IMR-90 (cell line): ENCODE results near the gene POLE3. TPM values are rescaled to one million over a fixed set of nuclear protein-coding genes. Genes with fewer than 3 reads are reported as not detected.

Experiments
- ATAC-seq: fragments of 200-7000 bp; cut with Tn5 transposase; 2 replicates; pipeline ENCODE4 v1.9.1; 2020; ENCODE audit warnings: low read depth, mild to moderate bottlenecking, moderate library complexity
- BruUV-seq: library from RNA; stranded (reverse); fragments of 400-500 nt; replicated peaks from 2 replicates; lab custom pipeline; 2021; lab: Mats Ljungman, UMichigan
- CTCF ChIA-PET: fragments of 300-600 bp; formaldehyde crosslinking; extraction: SDS; loops from one replicate; lab custom pipeline; 2021; ENCODE audit warnings: antibody characterized with exemption; lab: Yijun Ruan, JAX
- POLR2A ChIA-PET: fragments of 300-600 bp; sonication (Branson Sonifier 250); formaldehyde crosslinking; loops from one replicate; lab custom pipeline; 2022; ENCODE audit warnings: antibody characterized with exemption; ENCODE audit not compliant: unreplicated experiment; lab: Charles Lee
- DNase-seq: peaks from one replicate; pipeline ENCODE4 v3.0.0; 2013
- H2AFZ ChIP-seq: replicated peaks from 2 replicates; pipeline ENCODE3; 2013; ENCODE audit warnings: low read length, mild to moderate bottlenecking; ENCODE audit not compliant: poor library complexity
- H2AK5ac ChIP-seq: 2 replicates; pipeline ENCODE4 v1.6.1; 2013; ENCODE audit warnings: low read depth, low read length, inconsistent platforms
- H2AK9ac ChIP-seq: replicated peaks from 2 replicates; pipeline ENCODE3; 2013; ENCODE audit warnings: mild to moderate bottlenecking, low read depth, low read length, moderate library complexity; ENCODE audit not compliant: poor library complexity
- H2BK120ac ChIP-seq: 2 replicates; pipeline ENCODE4 v1.6.1; 2013; ENCODE audit warnings: low read depth, low read length, inconsistent platforms
- H2BK15ac ChIP-seq: 3 replicates; pipeline ENCODE4 v1.6.1; 2013; ENCODE audit warnings: low read depth, low read length, inconsistent platforms
- H2BK20ac ChIP-seq: 2 replicates; pipeline ENCODE4 v1.6.1; 2013; ENCODE audit warnings: low read depth, mild to moderate bottlenecking, inconsistent platforms, low read length, moderate library complexity
- H2BK5ac ChIP-seq: 2 replicates; pipeline ENCODE4 v1.6.1; 2013; ENCODE audit warnings: mild to moderate bottlenecking, low read depth, low read length, inconsistent platforms; ENCODE audit not compliant: poor library complexity, severe bottlenecking
- H3K14ac ChIP-seq: replicated peaks from 2 replicates; pipeline ENCODE4 v1.6.1; 2013; ENCODE audit warnings: low read depth, low read length, inconsistent platforms
- H3K18ac ChIP-seq: 2 replicates; pipeline ENCODE4 v1.6.1; 2013; ENCODE audit warnings: low read depth, low read length, control low read depth
- H3K23ac ChIP-seq: 2 replicates; pipeline ENCODE4 v1.6.1; 2013; ENCODE audit warnings: low read depth, low read length, inconsistent platforms
- H3K27ac ChIP-seq: 2 replicates; pipeline ENCODE4 v1.5.1; 2013; ENCODE audit warnings: mild to moderate bottlenecking, control low read depth, low read length; ENCODE audit not compliant: insufficient read depth
- H3K27me3 ChIP-seq: 2 replicates; pipeline ENCODE4 v1.6.1; 2013; ENCODE audit warnings: low read length; ENCODE audit not compliant: control insufficient read depth, insufficient read depth
- H3K36me3 ChIP-seq: 2 replicates; pipeline ENCODE4 v1.6.1; 2013; ENCODE audit warnings: low read length, mixed read lengths; ENCODE audit not compliant: control insufficient read depth, insufficient read depth
- H3K4ac ChIP-seq: 2 replicates; pipeline ENCODE4 v1.6.1; 2013; ENCODE audit warnings: low read depth, low read length, inconsistent platforms
- H3K4me1 ChIP-seq: 2 replicates; pipeline ENCODE4 v1.6.1; 2013; ENCODE audit warnings: low read length, mixed read lengths; ENCODE audit not compliant: control insufficient read depth, insufficient read depth
- H3K4me2 ChIP-seq: 2 replicates; pipeline ENCODE4 v1.6.1; 2013; ENCODE audit warnings: low read depth, mild to moderate bottlenecking, control low read depth, low read length, moderate library complexity
- H3K4me3 ChIP-seq: 2 replicates; pipeline ENCODE4 v1.5.1; 2013; ENCODE audit warnings: low read depth, mild to moderate bottlenecking, control low read depth, low read length, moderate library complexity; ENCODE audit not compliant: insufficient read depth
- H3K56ac ChIP-seq: 2 replicates; pipeline ENCODE4 v1.6.1; 2013; ENCODE audit warnings: low read length, inconsistent platforms; ENCODE audit not compliant: insufficient read depth; ENCODE audit errors: extremely low read depth
- H3K79me1 ChIP-seq, 2 experiments: 2 replicates each; pipeline ENCODE4 v1.6.1; 2013; ENCODE audit warnings: low read length in 2 of 2, inconsistent platforms in 1 of 2, low read depth in 1 of 2
- H3K9ac ChIP-seq: 2 replicates; pipeline ENCODE4 v1.6.1; 2013; ENCODE audit warnings: low read depth, low read length, control low read depth
- H3K9me1 ChIP-seq: 2 replicates; pipeline ENCODE4 v1.6.1; 2013; ENCODE audit warnings: low read length, inconsistent platforms; ENCODE audit not compliant: insufficient read depth
- H3K9me3 ChIP-seq: 2 replicates; pipeline ENCODE4 v1.6.1; 2013; ENCODE audit warnings: low read length; ENCODE audit not compliant: control insufficient read depth, insufficient read depth
- H4K20me1 ChIP-seq: 2 replicates; pipeline ENCODE4 v1.6.1; 2013; ENCODE audit warnings: low read length, inconsistent platforms; ENCODE audit not compliant: insufficient read depth
- H4K5ac ChIP-seq: 2 replicates; pipeline ENCODE4 v1.6.1; 2013; ENCODE audit warnings: mild to moderate bottlenecking, low read depth, low read length, control low read depth
- H4K8ac ChIP-seq, 2 experiments: 2 replicates each; pipeline ENCODE4 v1.6.1; 2013; ENCODE audit warnings: low read depth in 2 of 2, low read length in 2 of 2, control low read depth in 1 of 2, inconsistent platforms in 1 of 2
- H4K91ac ChIP-seq: 2 replicates; pipeline ENCODE4 v1.6.1; 2013; ENCODE audit warnings: low read depth, low read length, inconsistent platforms; ENCODE audit not compliant: insufficient read depth
- BHLHE40 ChIP-seq: fragments of 150-350 bp; IDR thresholded peaks from 2 replicates; pipeline ENCODE4 v1.6.1; 2016; ENCODE audit warnings: mild to moderate bottlenecking, low read depth, low read length
- CEBPB ChIP-seq: IDR thresholded peaks from 2 replicates; pipeline ENCODE4 v1.6.1; 2012; ENCODE audit warnings: low read depth, low read length, improper control_type of control experiment
- CHD1 ChIP-seq: IDR thresholded peaks from 2 replicates; pipeline ENCODE4 v1.6.1; 2012; ENCODE audit warnings: low read depth, low read length, improper control_type of control experiment
- FOS ChIP-seq: fragments of 150-350 bp; IDR thresholded peaks from 2 replicates; pipeline ENCODE4 v1.6.1; 2016; ENCODE audit warnings: low read depth, low read length
- MAFK ChIP-seq: IDR thresholded peaks from 2 replicates; pipeline ENCODE4 v1.6.1; 2012; ENCODE audit warnings: low read depth, low read length, improper control_type of control experiment
- MAZ ChIP-seq: IDR thresholded peaks from 2 replicates; pipeline ENCODE4 v1.6.1; 2012; ENCODE audit warnings: low read depth, mild to moderate bottlenecking, low read length, improper control_type of control experiment, moderate library complexity, borderline replicate concordance
- MXI1 ChIP-seq: IDR thresholded peaks from 2 replicates; pipeline ENCODE4 v1.6.1; 2012; ENCODE audit warnings: low read depth, mild to moderate bottlenecking, low read length, moderate library complexity, borderline replicate concordance
- NFE2L2 ChIP-seq: fragments of 150-350 bp; IDR thresholded peaks from 2 replicates; pipeline ENCODE4 v1.6.1; 2016; ENCODE audit warnings: low read depth, mild to moderate bottlenecking, low read length
- POLR2A ChIP-seq: IDR thresholded peaks from 2 replicates; pipeline ENCODE4 v1.6.1; 2012; ENCODE audit warnings: mild to moderate bottlenecking, low read depth, low read length
- RAD21 ChIP-seq: IDR thresholded peaks from 2 replicates; pipeline ENCODE4 v1.6.1; 2012; ENCODE audit warnings: low read length, improper control_type of control experiment
- RCOR1 ChIP-seq: IDR thresholded peaks from 2 replicates; pipeline ENCODE4 v1.6.1; 2012; ENCODE audit warnings: mild to moderate bottlenecking, low read length, improper control_type of control experiment; ENCODE audit not compliant: insufficient replicate concordance
- RFX5 ChIP-seq: IDR thresholded peaks from 2 replicates; pipeline ENCODE4 v1.8.0; 2012; ENCODE audit warnings: low read depth, mild to moderate bottlenecking, low read length, moderate library complexity
- SMC3 ChIP-seq: fragments of 150-350 bp; IDR thresholded peaks from 2 replicates; pipeline ENCODE4 v1.6.1; 2016; ENCODE audit warnings: low read depth, mild to moderate bottlenecking, antibody characterized with exemption, low read length, moderate library complexity
- USF2 ChIP-seq: fragments of 150-350 bp; IDR thresholded peaks from 2 replicates; pipeline ENCODE4 v1.6.1; 2017; ENCODE audit warnings: mild to moderate bottlenecking, antibody characterized with exemption, low read length, low read depth
- WGBS, 2 experiments: methylation state at CpG; one replicate each; pipeline versions ENCODE4 v1.1.5 to v1.1.7; 2013; ENCODE audit warnings: missing lambda C conversion rate in 2 of 2; ENCODE audit not compliant: insufficient read length in 1 of 2; ENCODE audit errors: extremely low coverage in 2 of 2; 5-methylcytosine and 5-hydroxymethylcytosine counted together
- dilution Hi-C: fragments of 300-500 bp; cut with HindIII; formaldehyde crosslinking; loops from one replicate; pipeline ENCODE4 v1.14.3; 2018; ENCODE audit warnings: low sequenced_read_pairs; ENCODE audit not compliant: unreplicated experiment
- in situ Hi-C: fragments of 300-500 bp; cut with MboI; formaldehyde crosslinking; loops from 3 replicates; pipeline ENCODE4 v1.14.3; 2019; ENCODE audit warnings: low sequenced_read_pairs, inconsistent platforms, mixed read lengths
- intact Hi-C: fragments of 100-400 bp; cut with micrococcal nuclease; formaldehyde crosslinking; loops from 2 replicates; pipeline ENCODE4 v1.10.0; 2022
- polyA plus RNA-seq, 3 experiments: library from polyadenylated mRNA; depleted of rRNA; stranded (reverse); fragments of >200 nt; gene quantifications; 2 replicates each; pipeline ENCODE4 v1.2.3, GENCODE V29; 2012; ENCODE audit warnings: low replicate concordance in 1 of 3
- total RNA-seq: library from RNA; depleted of rRNA; stranded (reverse); fragments of >200 nt; gene quantifications from 2 replicates; pipeline ENCODE4 v1.2.3, GENCODE V29; 2012
- TF ChIP-seq, protein P1 (sequence below): conservative IDR thresholded peaks from 2 replicates; pipeline ENCODE4 v1.5.1; 2012; ENCODE audit warnings: mild to moderate bottlenecking, low read depth, low read length, improper control_type of control experiment

The POLE3 gene
- total and polyA plus RNA-seq, 2 of the 4 experiments (the other 2 are of a cell fraction): 34.8 to 43.0 TPM

DNA sequence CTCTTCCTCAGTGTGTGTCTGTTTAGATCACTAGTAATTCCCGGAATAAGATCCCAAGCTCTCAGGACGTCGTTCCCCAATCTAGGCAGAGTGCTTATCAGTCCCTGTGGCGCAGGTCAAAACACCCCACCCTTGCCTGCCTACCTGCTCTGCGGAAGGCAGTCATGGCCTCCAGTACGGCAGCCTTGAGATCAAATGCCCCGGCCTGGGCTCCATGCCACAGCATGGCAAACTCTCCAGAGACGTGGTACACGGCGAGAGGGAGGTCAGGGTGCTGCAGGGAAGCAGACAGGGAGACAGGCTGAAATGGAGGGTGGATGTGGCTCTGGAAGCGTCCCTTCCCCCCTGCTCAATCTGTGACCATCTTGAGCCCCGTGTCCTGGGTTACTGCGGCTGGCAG is 21.6 kb downstream of the POLE3 start:
- no peak for TF ChIP-seq FOS
- TF ChIP-seq MAFK: no peak
- TF ChIP-seq MAZ: no peak
- no peak for TF ChIP-seq MXI1
- no peak for TF ChIP-seq SMC3
- no peak for TF ChIP-seq RCOR1
- TF ChIP-seq CEBPB: no peak
- no peak for TF ChIP-seq CHD1
- no peak for TF ChIP-seq POLR2A
- no peak for TF ChIP-seq USF2
- TF ChIP-seq, protein P1, sequence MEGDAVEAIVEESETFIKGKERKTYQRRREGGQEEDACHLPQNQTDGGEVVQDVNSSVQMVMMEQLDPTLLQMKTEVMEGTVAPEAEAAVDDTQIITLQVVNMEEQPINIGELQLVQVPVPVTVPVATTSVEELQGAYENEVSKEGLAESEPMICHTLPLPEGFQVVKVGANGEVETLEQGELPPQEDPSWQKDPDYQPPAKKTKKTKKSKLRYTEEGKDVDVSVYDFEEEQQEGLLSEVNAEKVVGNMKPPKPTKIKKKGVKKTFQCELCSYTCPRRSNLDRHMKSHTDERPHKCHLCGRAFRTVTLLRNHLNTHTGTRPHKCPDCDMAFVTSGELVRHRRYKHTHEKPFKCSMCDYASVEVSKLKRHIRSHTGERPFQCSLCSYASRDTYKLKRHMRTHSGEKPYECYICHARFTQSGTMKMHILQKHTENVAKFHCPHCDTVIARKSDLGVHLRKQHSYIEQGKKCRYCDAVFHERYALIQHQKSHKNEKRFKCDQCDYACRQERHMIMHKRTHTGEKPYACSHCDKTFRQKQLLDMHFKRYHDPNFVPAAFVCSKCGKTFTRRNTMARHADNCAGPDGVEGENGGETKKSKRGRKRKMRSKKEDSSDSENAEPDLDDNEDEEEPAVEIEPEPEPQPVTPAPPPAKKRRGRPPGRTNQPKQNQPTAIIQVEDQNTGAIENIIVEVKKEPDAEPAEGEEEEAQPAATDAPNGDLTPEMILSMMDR: no peak
- TF ChIP-seq NFE2L2: no peak
- TF ChIP-seq RAD21: no peak
- no peak for TF ChIP-seq BHLHE40
- TF ChIP-seq RFX5: no peak
- Histone ChIP-seq H3K27ac (no peak overlapping the region), H3K9ac (no peak overlapping the region), H3K23ac (no peak overlapping the region), H2BK20ac (no peak overlapping the region), H2BK15ac (no peak overlapping the region), H2BK5ac (no peak overlapping the region), H3K4ac (no peak overlapping the region), H3K4me1 (no peaks in the 10 kb centered on the region), H3K79me1 (no peaks in the 10 kb centered on the region), H3K9me3 (no peaks in the 10 kb centered on the region), H2BK120ac (no peak overlapping the region), H3K9me1 (peaks cover 3% of the 10 kb centered on the region; the same call in 1 of the 2 replicates), H2AK5ac (no peak overlapping the region), H3K18ac (no peak overlapping the region), H4K20me1 (no peaks in the 10 kb centered on the region), H3K27me3 (no peaks in the 10 kb centered on the region), H3K14ac (no peak overlapping the region), H4K5ac (no peak overlapping the region), H3K56ac (no peak overlapping the region), H2AK9ac (no peak overlapping the region), H4K91ac (no peak overlapping the region), H3K4me2 (no peak overlapping the region), H3K36me3 (peaks cover 49% of the 10 kb centered on the region), H2AFZ (no peak overlapping the region), H3K4me3 (no peak overlapping the region), H4K8ac (no peak overlapping the region)
- DNase-seq (no peak), ATAC-seq (no peak)
- BruUV-seq: no TSS peak
- dilution Hi-C loops: no loop called here
- ChIA-PET CTCF (no interaction called here), POLR2A (no interaction called here)
- intact Hi-C loops: no loop called here
- in situ Hi-C loops: no loop called here
- 95% methylated on average over 7 of the region's 13 CpGs; no CpG with 5 or more reads in 1 of the 2 experiments for WGBS, 2 experiments
